ENCODE results near the gene ROPN1L. TPM values are rescaled to one million over a fixed set of nuclear protein-coding genes. Genes with fewer than 3 reads are reported as not detected.

The ROPN1L gene
- total and polyA plus RNA-seq, 2 of the 4 experiments (the other 2 are of a cell fraction) = 0.34 to 0.36 TPM

DNA sequence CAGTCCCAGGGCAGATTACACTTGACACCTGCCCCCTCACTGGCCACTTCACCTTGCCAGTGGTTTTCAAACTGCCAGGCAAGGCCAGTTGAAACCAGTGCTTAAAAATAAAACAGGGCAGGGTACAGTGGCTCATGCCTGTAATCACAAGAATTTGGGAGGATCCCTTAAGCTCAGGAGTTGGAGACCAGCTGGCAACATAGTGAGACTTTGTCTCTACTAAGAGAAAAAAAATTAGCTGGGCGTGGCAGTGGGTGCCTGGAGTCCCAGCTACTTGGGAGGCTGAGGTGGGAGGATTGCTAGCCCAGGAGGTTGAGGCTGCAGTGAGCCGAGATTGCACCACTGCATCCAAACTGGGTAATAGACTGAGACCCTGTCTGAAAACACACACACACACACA, 58.1 kb downstream of the ROPN1L start:
- ATAC-seq (ENCODE audit: low read depth) = no peak

More for the DNA sequence above, 58.1 kb downstream of the ROPN1L start:
- Histone ChIP-seq H2BK5ac (ENCODE audit: low read depth, low read length, poor library complexity, severe bottlenecking) (no peak overlapping the region), H2BK15ac (ENCODE audit: low read depth, low read length) (no peak overlapping the region), H3K9me3 (ENCODE audit: control insufficient read depth, insufficient read depth, low read length) (peaks cover 3% of the 10 kb centered on the region; the same call in 1 of the 2 replicates), H3K9me1 (ENCODE audit: insufficient read depth, low read length) (no peaks in the 10 kb centered on the region; the same call in 1 of the 2 replicates), H2AFZ (replicated peaks; ENCODE audit: low read length, poor library complexity) (no peak overlapping the region), H3K4me3 (ENCODE audit: insufficient read depth, low read depth, low read length) (no peak overlapping the region), H3K56ac (ENCODE audit: extremely low read depth, insufficient read depth, low read length) (no peak overlapping the region), H3K79me1 (ENCODE audit: low read depth in 1 of 2, low read length in 2 of 2) (no peaks in the 10 kb centered on the region), H4K5ac (ENCODE audit: low read depth, low read length) (no peak overlapping the region), H3K9ac (ENCODE audit: low read depth, low read length) (no peak overlapping the region), H4K20me1 (ENCODE audit: insufficient read depth, low read length) (no peaks in the 10 kb centered on the region), H3K14ac (replicated peaks; ENCODE audit: low read depth, low read length) (no peak overlapping the region), H2AK9ac (replicated peaks; ENCODE audit: low read depth, low read length, poor library complexity) (peak overlapping the region; percentile 31), H3K36me3 (ENCODE audit: control insufficient read depth, insufficient read depth, low read length) (no peaks in the 10 kb centered on the region), H3K27ac (ENCODE audit: insufficient read depth, low read length) (no peak overlapping the region), H2BK20ac (ENCODE audit: low read depth, low read length) (no peak overlapping the region), H3K4ac (ENCODE audit: low read depth, low read length) (no peak overlapping the region; the same call in 1 of the 2 replicates), H2AK5ac (ENCODE audit: low read depth, low read length) (0 out of 2 replicates have a peak overlapping the region, but pooled peaks have one; percentile 24), H3K4me2 (ENCODE audit: low read depth, low read length) (no peak overlapping the region), H4K91ac (ENCODE audit: insufficient read depth, low read depth, low read length) (no peak overlapping the region), H3K18ac (ENCODE audit: low read depth, low read length) (no peak overlapping the region), H2BK120ac (ENCODE audit: low read depth, low read length) (no peak overlapping the region), H3K23ac (ENCODE audit: low read depth, low read length) (no peak overlapping the region), H3K4me1 (ENCODE audit: control insufficient read depth, insufficient read depth, low read length) (peaks cover 5% of the 10 kb centered on the region; the same call in 1 of the 2 replicates), H3K27me3 (ENCODE audit: control insufficient read depth, insufficient read depth, low read length) (no peaks in the 10 kb centered on the region), H4K8ac (ENCODE audit: low read depth in 2 of 2, low read length in 2 of 2) (no peak overlapping the region)
- CTCF ChIA-PET = interaction anchor here (0.9 kb wide), 1 partner anchor 15 kb away, joined by 3 read pairs; no protein-coding TSS in a partner anchor
- TF ChIP-seq CHD1 (IDR thresholded peaks at IDR 0.05; ENCODE audit: low read depth, low read length) (no peak), NFE2L2 (IDR thresholded peaks at IDR 0.05; ENCODE audit: low read depth, low read length) (no peak), POLR2A (IDR thresholded peaks at IDR 0.05; ENCODE audit: low read depth, low read length) (no peak), RAD21 (IDR thresholded peaks at IDR 0.05; ENCODE audit: low read length) (no peak), RCOR1 (IDR thresholded peaks at IDR 0.05; ENCODE audit: insufficient replicate concordance, low read length) (no peak), FOS (IDR thresholded peaks at IDR 0.05; ENCODE audit: low read depth, low read length) (no peak), RFX5 (IDR thresholded peaks at IDR 0.05; ENCODE audit: low read depth, low read length) (no peak), MXI1 (IDR thresholded peaks at IDR 0.05; ENCODE audit: borderline replicate concordance, low read depth, low read length) (no peak), CEBPB (IDR thresholded peaks at IDR 0.05; ENCODE audit: low read depth, low read length) (no peak), SMC3 (IDR thresholded peaks at IDR 0.05; ENCODE audit: low read depth, low read length) (no peak), BHLHE40 (IDR thresholded peaks at IDR 0.05; ENCODE audit: low read depth, low read length) (no peak), MAZ (IDR thresholded peaks at IDR 0.05; ENCODE audit: borderline replicate concordance, low read depth, low read length) (no peak), MAFK (IDR thresholded peaks at IDR 0.05; ENCODE audit: low read depth, low read length) (no peak)
- TF ChIP-seq, protein P1, sequence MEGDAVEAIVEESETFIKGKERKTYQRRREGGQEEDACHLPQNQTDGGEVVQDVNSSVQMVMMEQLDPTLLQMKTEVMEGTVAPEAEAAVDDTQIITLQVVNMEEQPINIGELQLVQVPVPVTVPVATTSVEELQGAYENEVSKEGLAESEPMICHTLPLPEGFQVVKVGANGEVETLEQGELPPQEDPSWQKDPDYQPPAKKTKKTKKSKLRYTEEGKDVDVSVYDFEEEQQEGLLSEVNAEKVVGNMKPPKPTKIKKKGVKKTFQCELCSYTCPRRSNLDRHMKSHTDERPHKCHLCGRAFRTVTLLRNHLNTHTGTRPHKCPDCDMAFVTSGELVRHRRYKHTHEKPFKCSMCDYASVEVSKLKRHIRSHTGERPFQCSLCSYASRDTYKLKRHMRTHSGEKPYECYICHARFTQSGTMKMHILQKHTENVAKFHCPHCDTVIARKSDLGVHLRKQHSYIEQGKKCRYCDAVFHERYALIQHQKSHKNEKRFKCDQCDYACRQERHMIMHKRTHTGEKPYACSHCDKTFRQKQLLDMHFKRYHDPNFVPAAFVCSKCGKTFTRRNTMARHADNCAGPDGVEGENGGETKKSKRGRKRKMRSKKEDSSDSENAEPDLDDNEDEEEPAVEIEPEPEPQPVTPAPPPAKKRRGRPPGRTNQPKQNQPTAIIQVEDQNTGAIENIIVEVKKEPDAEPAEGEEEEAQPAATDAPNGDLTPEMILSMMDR (conservative IDR thresholded peaks at IDR 0.05; ENCODE audit: low read depth, low read length) = no peak
- TF ChIP-seq, protein P2, sequence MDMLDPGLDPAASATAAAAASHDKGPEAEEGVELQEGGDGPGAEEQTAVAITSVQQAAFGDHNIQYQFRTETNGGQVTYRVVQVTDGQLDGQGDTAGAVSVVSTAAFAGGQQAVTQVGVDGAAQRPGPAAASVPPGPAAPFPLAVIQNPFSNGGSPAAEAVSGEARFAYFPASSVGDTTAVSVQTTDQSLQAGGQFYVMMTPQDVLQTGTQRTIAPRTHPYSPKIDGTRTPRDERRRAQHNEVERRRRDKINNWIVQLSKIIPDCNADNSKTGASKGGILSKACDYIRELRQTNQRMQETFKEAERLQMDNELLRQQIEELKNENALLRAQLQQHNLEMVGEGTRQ (IDR thresholded peaks at IDR 0.05; ENCODE audit: low read depth, low read length) = no peak
- TF ChIP-seq, protein P3, sequence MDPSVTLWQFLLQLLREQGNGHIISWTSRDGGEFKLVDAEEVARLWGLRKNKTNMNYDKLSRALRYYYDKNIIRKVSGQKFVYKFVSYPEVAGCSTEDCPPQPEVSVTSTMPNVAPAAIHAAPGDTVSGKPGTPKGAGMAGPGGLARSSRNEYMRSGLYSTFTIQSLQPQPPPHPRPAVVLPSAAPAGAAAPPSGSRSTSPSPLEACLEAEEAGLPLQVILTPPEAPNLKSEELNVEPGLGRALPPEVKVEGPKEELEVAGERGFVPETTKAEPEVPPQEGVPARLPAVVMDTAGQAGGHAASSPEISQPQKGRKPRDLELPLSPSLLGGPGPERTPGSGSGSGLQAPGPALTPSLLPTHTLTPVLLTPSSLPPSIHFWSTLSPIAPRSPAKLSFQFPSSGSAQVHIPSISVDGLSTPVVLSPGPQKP (IDR thresholded peaks at IDR 0.05; ENCODE audit: borderline replicate concordance, low read depth, low read length) = no peak
- WGBS, 2 experiments (ENCODE audit: extremely low coverage in 2 of 2, insufficient read length in 1 of 2) = no CpG with 5 or more reads among the region's 2 CpGs
- dilution Hi-C loops (cut with HindIII; ENCODE audit: low sequenced_read_pairs, unreplicated experiment) (no loop called here), in situ Hi-C loops (cut with MboI; ENCODE audit: low sequenced_read_pairs) (no loop called here), intact Hi-C loops (cut with micrococcal nuclease) (no loop called here)
- DNase-seq = no peak
- POLR2A ChIA-PET (ENCODE audit: unreplicated experiment) = no interaction called here
- BruUV-seq (replicated peaks) = no TSS peak
